ENCODE results near the gene DOLK. TPM values are rescaled to one million over a fixed set of nuclear protein-coding genes. Genes with fewer than 3 reads are reported as not detected.

DOLK gene
- total RNA-seq, 1 donor from 2014 or later = 30.8 TPM

DNA sequence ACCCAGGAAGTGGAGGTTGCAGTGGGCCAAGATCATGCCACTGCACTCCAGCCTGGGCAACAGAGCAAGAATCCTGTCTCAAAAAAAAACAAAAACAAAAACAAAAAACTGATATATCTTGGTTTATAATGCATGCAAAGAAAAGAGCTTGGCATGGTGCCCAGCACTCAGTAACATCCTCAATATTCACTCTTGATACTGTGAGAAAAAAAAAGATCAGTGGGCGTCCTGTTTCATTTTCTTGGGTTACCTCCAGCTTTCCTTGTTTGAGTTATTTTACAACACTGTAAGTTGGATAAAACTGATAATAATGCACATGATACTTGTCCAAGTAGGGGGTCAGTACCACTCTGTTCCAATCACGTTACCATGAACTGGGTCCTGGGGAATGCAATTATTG is 18.8 kb downstream of the DOLK start:
- DNase-seq (ENCODE audit: low read depth) = no peak
- TF ChIP-seq, protein P1, sequence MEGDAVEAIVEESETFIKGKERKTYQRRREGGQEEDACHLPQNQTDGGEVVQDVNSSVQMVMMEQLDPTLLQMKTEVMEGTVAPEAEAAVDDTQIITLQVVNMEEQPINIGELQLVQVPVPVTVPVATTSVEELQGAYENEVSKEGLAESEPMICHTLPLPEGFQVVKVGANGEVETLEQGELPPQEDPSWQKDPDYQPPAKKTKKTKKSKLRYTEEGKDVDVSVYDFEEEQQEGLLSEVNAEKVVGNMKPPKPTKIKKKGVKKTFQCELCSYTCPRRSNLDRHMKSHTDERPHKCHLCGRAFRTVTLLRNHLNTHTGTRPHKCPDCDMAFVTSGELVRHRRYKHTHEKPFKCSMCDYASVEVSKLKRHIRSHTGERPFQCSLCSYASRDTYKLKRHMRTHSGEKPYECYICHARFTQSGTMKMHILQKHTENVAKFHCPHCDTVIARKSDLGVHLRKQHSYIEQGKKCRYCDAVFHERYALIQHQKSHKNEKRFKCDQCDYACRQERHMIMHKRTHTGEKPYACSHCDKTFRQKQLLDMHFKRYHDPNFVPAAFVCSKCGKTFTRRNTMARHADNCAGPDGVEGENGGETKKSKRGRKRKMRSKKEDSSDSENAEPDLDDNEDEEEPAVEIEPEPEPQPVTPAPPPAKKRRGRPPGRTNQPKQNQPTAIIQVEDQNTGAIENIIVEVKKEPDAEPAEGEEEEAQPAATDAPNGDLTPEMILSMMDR (IDR thresholded peaks at IDR 0.05; ENCODE audit: insufficient read depth, low read length, poor library complexity, severe bottlenecking) = no peak
- Histone ChIP-seq H3K36me3 (ENCODE audit: control insufficient read depth, insufficient read depth, low read length) (no peaks in the 10 kb centered on the region), H3K4me3 (ENCODE audit: low read depth, low read length) (no peak overlapping the region), H3K27me3 (ENCODE audit: control insufficient read depth, insufficient read depth, low read length) (no peaks in the 10 kb centered on the region)

DNA sequence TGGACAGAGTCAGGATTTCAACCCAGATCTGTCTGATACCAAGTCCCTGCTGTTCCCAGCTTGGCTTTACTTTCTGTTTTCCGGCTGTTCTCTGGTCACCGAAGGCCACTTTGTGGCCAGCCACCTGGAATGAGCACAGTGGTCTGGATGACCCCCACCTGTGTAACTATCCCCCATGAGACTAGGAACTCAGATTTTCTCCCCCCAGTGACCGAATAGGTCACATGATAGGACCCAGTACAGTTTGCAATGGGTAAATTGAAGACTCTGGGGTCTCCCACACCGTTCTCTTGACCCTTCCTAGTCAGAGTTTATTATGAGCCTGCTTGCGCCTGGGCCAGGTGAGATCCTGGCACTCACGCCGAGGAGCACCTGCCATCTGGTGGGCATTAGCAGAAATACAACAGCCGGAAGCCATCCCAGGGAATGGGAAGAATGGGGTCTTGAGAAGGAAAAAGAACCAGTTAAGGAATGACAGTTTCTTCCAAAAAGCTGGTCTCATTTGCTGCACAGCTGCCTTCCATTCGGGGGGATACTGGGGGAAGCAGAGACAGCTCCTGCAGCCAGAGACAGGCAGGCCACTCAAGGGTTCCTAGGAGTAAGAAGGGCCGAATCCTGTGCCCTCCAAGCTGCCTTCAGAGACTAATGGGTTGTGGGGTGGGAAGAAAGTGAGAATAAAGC is 19.5 kb downstream of the DOLK start:
- no peaks in the 10 kb centered on the region for H3K27me3 ChIP-seq (ENCODE audit: control insufficient read depth, insufficient read depth, low read length)
- DNase-seq (ENCODE audit: low read depth) = no peak
- TF ChIP-seq, protein P1 (IDR thresholded peaks at IDR 0.05; ENCODE audit: insufficient read depth, low read length, poor library complexity, severe bottlenecking) = peak; percentile 73
- H3K4me3 ChIP-seq (ENCODE audit: low read depth, low read length) = no peak overlapping the region
- H3K36me3 ChIP-seq (ENCODE audit: control insufficient read depth, insufficient read depth, low read length) = no peaks in the 10 kb centered on the region

DNA sequence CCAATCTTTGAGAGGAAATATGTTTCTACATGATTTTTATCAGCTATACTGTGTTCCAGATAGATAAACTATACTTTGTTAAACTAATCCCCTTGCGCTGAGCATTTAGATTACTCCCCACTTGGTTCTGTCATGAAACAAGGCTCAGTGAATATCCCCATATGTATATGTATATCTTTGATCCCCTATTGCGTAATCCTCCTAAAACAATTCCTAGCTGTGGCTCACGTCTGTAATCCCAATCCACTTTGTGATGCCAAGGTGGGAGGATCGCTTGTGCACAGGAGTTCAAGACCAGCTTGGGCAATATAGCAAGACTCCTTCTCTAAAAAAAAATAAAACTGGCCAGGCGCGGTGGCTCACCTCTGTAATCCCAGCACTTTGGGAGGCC is 23.9 kb downstream of the DOLK start:
- TF ChIP-seq, protein P1 (IDR thresholded peaks at IDR 0.05; ENCODE audit: insufficient read depth, low read length, poor library complexity, severe bottlenecking) = no peak
- DNase-seq (ENCODE audit: low read depth) = no peak

DNA sequence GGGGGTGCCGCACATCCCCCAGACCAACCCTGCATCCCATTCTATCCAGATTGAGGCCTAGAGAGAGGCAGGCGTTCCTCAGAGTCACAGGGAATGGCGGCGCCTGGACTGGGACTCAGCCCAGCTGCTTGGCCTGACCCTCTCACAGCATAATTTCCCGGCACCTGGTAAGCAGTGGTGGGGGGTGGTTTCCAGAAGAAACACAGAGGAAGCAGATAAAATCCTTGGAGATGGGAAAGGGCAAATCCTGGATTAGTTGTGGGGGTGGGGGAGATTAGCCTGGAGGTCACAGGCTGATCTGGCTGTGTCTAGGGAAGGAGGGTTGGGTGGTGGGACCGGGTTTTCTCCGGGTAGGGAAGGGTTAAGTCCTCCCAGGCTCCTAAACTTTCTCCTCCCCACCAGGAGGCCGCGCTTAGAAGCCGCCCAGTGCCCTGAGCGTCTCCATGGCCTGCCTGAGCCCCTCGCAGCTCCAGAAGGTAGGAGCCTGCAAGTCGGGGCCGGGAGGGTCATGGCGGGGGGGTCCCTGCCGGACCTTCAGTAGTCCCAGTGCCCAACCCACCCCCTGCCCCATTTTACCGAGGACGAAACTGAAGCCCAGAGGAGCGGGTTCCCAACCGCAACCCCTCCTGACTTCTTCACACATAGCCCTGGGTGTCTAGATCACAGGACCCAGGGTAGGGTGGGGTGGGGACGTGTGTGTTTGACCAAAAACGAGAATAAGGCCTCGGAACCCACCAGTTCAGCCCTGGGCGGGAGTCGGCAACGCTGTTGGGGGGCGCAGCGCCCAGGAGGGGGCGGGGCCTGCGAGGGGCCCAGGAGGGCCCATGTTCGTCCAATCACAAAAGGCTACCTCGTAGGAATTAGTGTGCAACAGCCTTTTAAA is 25.3 kb downstream of the DOLK start:
- TF ChIP-seq, protein P1 (IDR thresholded peaks at IDR 0.05; ENCODE audit: insufficient read depth, low read length, poor library complexity, severe bottlenecking) = no peak
- H3K36me3 ChIP-seq (ENCODE audit: control insufficient read depth, insufficient read depth, low read length) = peaks cover 1% of the 10 kb centered on the region
- peak overlapping the region; percentile 49 for H3K4me3 ChIP-seq (ENCODE audit: low read depth, low read length)
- H3K27me3 ChIP-seq (ENCODE audit: control insufficient read depth, insufficient read depth, low read length) = no peaks in the 10 kb centered on the region
- DNase-seq (ENCODE audit: low read depth) = no peak

More for the DNA sequence above, 23.9 kb downstream of the DOLK start:
- H3K27me3 ChIP-seq (ENCODE audit: control insufficient read depth, insufficient read depth, low read length) = no peaks in the 10 kb centered on the region
- no peak overlapping the region for H3K4me3 ChIP-seq (ENCODE audit: low read depth, low read length)
- peaks cover 1% of the 10 kb centered on the region for H3K36me3 ChIP-seq (ENCODE audit: control insufficient read depth, insufficient read depth, low read length)

DNA sequence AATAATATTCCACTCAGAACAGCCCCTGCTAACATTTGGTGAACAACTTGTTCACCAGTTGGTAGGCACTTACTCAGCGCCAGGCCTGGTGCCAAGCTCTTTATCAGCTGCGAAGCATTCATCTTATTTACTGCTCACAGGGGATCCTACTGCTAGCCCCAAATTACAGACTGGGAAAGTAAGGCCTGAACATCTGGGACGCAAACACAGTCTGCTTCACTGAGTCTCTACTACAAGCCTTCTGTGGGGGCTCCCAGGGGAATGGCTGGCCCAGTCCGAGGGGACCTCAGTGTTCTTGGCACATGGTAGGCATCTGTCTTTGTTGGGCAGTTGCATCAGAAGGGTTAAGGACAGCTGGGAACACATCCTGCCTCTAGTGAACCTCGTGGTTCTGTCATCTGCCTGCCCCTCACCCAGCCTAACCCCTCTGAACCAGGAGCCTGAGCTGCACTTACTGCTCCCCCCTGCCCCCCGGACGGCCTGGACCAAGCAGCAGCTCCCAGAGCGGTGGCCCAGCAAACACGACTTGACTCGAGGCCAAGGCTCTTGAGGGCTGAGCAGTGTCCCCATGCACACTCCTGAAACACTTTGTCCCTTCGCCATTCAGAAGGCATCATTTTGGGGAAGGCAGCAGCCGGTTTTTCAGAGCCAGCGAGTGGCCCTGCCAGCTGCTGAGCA is 26.9 kb downstream of the DOLK start, which contains the start of gene PHYHD1:
PHYHD1 (plus strand) TSS at position 602 of the 678 bp plus-strand sequence. CDS start 1,342 bp downstream, outside the sequence.
- Histone ChIP-seq H3K4me3 (ENCODE audit: low read depth, low read length) (peak within 1 kb of the TSS; percentile 49), H3K27me3 (ENCODE audit: control insufficient read depth, insufficient read depth, low read length) (no peaks in the 10 kb centered on the region), H3K36me3 (ENCODE audit: control insufficient read depth, insufficient read depth, low read length) (peaks cover 1% of the 10 kb centered on the region)
- DNase-seq (ENCODE audit: low read depth) = no peak
- TF ChIP-seq, protein P1 (IDR thresholded peaks at IDR 0.05; ENCODE audit: insufficient read depth, low read length, poor library complexity, severe bottlenecking) = no peak

All from kidney epithelial cell (primary cell).